UCSD-AML1 (cell line): ENCODE results near the gene NKX6-1.

Experiments
- DNase-seq: peaks from one replicate; lab custom pipeline; 2025; ENCODE audit not compliant: unreplicated experiment; lab: John Stamatoyannopoulos, UW

The NKX6-1 gene

DNA sequence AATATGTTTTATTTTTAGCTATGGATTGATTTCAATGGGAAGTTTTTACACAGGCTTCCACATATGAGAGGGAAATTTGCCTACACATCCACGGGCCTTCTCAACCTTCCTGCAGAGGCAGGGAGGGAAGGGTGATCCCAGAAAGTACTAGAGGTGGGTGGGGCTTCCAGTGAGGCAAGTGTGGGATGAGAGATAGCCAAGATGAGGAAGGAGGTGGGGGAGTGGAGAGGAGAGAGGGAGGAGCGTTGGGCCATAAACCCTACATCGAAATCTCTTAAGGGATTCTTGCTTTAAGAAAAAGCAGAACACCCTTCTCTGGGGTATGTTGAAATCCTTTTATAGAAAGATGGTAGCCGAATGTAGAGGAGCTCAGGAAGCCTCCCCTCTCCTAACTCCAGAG is 19.0 kb downstream of the NKX6-1 start:
- DNase-seq: no peak

DNA sequence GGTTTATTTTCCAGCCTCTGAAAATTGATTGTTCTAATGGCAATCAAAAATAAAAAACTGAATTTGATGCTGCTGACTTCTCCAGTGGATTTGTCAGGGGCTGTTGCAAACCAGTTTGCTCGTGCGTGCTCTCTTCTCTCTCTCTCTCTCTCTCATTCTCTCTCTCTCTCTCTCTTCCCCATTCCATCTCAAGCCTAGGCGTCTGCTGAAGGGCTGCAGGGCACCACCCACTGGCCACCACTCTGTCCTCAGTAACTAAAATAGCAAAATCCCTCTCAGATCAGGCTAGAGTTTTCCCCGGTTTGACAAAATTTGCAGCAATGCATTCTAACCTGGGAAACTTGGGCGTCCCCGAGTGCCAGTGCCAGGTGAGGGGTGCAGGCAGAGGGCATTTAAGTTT is 19.4 kb downstream of the NKX6-1 start:
- no peak for DNase-seq

DNA sequence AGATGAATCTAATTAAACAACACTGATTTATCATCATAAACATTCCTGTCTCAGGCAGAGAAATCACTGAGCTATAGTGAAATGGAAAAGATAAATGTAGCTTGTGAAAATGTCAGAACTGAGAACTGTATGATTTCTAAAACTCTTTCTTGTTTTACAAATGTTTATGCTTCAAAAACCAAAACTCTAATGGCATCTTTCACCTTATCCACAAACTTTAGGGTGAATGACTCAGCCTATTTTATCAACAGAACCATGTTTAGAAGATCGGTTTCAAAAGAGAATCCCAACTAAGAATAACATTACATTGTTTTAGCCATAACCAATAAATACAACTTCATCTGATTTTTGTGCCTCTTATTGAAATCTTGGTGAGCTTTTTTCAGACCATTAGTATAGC is 21.4 kb downstream of the NKX6-1 start:
- no peak for DNase-seq

DNA sequence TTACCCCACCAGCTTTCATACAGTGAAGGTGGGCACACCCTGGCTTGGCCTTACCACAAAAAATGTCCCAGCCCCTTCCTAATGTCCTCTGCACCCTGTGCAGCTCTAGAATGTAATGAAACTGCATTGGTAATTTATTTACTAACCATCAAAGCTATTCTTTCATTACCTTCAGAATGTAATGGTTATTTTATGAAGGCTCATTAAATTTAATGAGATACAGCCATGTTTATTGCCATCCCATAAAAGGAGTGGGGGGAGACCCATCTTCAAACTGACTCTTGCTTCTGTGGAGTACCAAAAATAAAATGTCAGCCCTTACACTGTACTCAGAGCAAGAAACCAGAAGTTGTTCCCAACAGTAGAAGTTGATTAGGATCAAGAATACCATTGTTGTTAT is 25.0 kb downstream of the NKX6-1 start:
- no peak for DNase-seq

DNA sequence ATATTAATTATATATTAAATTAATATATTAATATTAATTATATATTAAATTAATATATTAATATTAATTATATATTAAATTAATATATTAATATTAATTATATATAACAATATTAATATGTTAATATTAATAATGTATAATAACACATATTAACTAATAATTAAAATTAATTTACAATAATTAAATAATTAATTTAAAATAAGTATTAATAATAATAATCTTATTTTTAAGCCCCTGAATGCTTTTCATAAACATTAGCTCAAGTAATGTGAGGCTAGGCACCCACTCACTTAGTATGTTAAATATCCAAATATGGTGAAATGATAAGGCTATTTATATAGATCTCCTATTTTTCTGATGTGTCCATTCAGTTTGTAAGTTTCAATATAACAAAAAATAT is 26.9 kb downstream of the NKX6-1 start:
- DNase-seq: no peak

DNA sequence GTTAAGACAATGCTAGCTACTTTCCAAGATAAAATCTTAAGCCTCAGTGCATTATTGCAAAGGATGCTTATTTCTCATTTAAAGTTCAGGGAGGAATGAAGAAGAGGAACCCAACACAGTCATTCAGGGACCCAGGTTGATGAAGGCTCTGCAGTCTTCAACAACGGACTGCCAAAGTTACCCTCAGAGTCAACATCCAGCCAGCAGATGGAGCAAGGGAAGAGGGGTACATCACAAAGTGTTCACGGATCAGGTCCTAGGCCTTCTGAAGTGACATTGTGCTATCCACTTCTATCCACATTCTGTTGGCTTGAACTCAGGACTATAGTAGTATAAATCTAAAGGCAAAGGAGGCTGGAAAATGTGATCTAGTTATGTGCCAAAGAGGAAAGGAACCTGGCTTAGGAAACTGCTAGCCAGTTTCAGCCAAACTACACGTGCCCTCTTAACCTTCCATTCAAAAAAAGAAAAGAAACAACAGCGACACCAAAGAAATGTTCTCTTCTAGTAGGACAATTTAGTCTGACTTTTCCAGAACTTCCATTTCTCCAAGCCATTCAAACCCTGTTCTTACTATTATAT is 28.8 kb downstream of the NKX6-1 start:
- no peak for DNase-seq

DNA sequence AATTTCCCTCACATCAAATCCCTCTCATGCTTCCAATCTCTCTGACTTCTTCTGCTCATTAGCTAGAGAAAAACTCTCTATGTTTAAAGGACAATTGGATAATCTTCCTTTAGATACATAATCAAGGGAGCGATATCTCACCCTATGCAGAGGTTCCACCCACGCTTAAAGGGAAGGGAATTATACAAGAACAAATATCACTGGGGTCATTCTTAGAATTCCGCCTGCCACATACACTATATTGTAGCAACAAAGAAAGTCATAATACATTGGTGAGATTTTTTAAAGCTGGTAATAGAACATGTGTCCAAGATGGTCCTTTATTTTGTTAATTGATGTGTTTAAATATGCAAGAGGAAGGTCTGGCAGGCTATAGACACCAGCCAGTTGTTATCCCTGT is 31.5 kb downstream of the NKX6-1 start:
- no peak for DNase-seq

DNA sequence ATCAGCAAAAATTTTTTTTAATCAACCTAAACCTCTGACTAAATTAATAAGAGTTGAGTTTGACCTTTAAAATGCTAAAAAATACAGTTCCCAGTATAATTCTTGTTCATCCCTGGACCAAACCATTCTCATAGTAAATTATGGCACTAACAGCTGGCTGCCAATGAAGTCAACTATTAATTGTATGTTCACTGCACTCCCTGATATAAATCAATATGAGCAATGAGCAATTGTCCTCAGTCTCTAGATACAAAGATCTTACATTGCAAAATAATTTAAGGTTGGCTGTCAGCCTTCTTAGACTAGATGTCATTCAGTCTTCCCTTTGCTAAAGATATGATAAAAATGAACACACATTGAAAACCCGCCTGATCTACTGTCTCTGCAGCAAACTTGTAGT is 39.3 kb downstream of the NKX6-1 start:
- DNase-seq: no peak

DNA sequence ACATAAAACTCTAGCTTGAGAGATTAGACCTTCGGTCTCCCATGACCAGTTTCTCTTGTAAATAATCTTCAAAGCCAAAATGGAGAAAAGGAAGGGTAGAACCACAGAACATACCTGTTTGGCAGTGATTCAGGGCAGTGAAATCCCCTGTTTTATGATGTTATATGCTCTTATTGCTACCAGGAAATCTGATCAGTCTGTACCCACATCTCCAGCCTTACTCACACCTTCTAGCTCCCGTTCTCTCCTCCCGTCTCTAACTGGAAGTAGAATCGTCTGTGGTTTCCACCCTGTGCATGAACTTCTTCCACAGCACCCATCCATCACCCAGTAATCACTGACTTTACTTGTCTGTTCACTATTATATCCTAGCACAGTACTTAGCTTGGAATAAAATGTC is 42.9 kb downstream of the NKX6-1 start:
- no peak for DNase-seq

DNA sequence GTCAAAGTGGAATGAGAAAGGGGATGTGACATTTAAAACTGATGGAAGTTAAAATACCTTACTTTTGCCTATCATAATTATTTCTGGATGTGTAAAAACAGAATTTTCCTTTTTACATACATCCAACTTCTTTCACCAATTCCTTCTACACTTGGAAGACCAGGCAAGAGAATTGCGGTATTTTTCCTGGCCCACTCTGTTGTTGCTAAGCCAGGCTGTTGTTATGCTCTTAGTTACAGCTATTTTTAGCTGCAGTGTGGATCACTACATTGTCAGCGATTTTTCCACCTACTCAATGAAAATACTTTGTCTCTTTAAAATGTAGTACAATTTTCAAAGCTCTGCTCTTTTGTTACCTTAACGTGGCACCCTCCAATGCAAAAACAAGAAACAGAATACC is 43.4 kb downstream of the NKX6-1 start:
- DNase-seq: no peak

DNA sequence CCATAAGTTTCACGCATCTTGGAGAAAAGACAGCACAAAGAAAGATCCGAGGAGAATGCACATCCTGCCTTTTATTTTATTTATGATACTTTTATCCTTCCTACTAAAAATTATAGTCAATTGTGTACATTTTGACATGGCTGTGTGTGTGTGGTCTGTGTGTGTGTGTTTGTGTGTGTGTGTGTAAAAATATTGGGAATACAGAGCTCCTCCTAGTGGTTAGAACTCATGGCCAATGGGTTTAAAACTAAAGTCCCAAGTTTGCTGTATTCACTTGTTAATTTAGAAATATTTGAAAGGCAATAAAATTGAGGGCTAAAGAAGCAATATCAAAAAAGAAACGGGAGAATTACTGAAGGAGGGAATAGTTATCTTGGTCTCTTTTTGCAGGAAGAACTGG is 47.5 kb downstream of the NKX6-1 start:
- DNase-seq: no peak

DNA sequence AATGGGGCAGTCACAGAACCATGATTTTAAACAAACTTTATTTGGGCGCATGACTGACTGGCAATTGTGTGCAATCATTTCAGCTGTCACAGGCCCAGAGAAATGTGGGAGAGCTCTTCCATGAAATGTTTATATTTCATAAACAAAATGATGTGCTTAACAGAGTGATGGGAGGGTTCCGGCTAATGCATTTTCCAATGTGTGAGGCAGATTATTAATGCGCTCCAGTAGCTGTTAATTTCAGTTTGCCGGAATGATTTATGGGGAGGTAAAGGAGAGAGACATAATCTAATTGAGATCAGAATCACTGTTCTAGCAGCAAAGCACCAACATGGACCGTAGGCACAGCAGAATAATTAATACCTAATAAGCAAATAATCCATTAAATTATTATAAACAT is 55.6 kb downstream of the NKX6-1 start:
- DNase-seq: no peak

DNA sequence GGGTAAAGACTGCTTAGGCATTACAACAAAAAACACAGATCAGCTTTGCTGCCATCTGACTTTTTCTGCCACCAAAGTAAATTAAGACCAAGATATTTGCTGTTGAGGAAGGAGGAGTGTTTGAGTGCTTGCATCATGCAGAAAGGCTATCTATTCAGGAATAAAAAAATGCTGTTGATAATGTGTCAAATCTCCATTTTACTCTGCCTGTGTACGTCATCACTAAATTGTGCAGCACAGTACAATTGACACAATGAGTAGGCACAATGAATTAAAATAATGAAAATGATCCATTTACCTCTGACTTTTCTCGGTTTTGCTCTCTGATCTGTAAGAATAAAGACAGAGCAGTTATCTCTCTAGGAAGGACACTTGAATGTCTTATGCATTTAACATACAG is 56.3 kb downstream of the NKX6-1 start:
- DNase-seq: no peak
